ENCODE measurements around the gene CAMKK1. TPM values are rescaled to one million over a fixed set of nuclear protein-coding genes. Genes with fewer than 3 reads are reported as not detected.

CAMKK1 gene
- total and polyA plus RNA-seq, 9 of the 15 experiments (the other 6 are each of a cell fraction or from before 2014, with no cell fraction given): 0.34 to 7.5 (median 4.9) TPM

DNA sequence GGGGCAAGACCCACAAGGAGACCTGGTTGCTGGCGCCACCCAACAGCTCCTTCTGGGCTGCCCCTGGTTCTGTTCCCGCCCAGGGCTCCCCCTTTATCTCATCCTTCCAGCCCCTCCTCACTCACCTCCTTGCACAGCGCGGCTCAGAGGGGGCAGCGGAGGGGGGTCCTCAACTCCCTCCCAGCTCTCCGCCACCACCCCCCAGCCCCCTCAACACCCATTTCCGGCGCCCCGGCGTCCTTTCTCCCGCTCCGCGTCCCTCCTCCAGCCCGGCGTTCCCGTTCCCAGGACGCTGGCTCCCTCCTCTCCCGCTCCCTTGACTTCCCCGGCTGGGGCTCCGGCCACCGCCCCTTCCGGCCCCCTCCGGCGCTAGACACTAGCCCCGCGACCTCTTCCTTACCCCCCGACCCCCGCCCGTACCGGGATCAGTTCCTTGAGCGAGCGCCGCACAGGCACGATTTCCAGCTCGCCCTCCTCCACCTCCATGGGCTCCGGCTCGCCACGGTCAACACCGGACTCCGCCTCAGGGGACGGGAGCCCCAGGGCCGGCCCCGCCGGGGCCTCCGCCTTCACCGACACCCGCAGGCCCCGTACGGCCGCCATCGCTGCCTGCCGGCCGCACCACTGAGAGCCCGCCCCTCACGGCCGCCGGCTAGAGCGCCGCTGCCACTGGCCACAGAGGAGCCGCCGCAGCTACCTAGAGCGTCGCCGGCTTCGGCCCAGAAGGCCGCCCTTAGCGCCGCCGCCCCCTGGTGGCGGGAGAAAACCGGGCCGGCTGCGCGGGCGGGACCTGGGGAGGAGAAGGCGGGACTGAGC, 47.0 kb downstream of the CAMKK1 start, which contains the start of gene NCBP3 (continued):
- TF ChIP-seq JUN (IDR thresholded peaks at IDR 0.05; ENCODE audit: borderline replicate concordance, low read depth, low read length): 0 out of 2 replicates have a peak, but pooled peaks have one; percentile 19
- no peak for TF ChIP-seq JUN (CRISPR knock-in tag; IDR thresholded peaks at IDR 0.05; ENCODE audit: borderline replicate concordance)
- TF ChIP-seq, protein P1, sequence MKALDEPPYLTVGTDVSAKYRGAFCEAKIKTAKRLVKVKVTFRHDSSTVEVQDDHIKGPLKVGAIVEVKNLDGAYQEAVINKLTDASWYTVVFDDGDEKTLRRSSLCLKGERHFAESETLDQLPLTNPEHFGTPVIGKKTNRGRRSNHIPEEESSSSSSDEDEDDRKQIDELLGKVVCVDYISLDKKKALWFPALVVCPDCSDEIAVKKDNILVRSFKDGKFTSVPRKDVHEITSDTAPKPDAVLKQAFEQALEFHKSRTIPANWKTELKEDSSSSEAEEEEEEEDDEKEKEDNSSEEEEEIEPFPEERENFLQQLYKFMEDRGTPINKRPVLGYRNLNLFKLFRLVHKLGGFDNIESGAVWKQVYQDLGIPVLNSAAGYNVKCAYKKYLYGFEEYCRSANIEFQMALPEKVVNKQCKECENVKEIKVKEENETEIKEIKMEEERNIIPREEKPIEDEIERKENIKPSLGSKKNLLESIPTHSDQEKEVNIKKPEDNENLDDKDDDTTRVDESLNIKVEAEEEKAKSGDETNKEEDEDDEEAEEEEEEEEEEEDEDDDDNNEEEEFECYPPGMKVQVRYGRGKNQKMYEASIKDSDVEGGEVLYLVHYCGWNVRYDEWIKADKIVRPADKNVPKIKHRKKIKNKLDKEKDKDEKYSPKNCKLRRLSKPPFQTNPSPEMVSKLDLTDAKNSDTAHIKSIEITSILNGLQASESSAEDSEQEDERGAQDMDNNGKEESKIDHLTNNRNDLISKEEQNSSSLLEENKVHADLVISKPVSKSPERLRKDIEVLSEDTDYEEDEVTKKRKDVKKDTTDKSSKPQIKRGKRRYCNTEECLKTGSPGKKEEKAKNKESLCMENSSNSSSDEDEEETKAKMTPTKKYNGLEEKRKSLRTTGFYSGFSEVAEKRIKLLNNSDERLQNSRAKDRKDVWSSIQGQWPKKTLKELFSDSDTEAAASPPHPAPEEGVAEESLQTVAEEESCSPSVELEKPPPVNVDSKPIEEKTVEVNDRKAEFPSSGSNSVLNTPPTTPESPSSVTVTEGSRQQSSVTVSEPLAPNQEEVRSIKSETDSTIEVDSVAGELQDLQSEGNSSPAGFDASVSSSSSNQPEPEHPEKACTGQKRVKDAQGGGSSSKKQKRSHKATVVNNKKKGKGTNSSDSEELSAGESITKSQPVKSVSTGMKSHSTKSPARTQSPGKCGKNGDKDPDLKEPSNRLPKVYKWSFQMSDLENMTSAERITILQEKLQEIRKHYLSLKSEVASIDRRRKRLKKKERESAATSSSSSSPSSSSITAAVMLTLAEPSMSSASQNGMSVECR (CRISPR knock-in tag; IDR thresholded peaks at IDR 0.05): peak; percentile 72
- TF ChIP-seq ZKSCAN8 (CRISPR knock-in tag; IDR thresholded peaks at IDR 0.05): no peak
- TF ChIP-seq TAF7 (tag; IDR thresholded peaks at IDR 0.05): no peak
- no peak for TF ChIP-seq SMARCA4 (IDR thresholded peaks at IDR 0.05)
- TF ChIP-seq MCM3 (IDR thresholded peaks at IDR 0.05): no peak
- TF ChIP-seq BCL6 (CRISPR knock-in tag; IDR thresholded peaks at IDR 0.05): no peak
- peak; percentile 79 for TF ChIP-seq HNRNPK (IDR thresholded peaks at IDR 0.05; ENCODE audit: low read depth, low read length, poor library complexity, severe bottlenecking)
- TF ChIP-seq, protein P2, sequence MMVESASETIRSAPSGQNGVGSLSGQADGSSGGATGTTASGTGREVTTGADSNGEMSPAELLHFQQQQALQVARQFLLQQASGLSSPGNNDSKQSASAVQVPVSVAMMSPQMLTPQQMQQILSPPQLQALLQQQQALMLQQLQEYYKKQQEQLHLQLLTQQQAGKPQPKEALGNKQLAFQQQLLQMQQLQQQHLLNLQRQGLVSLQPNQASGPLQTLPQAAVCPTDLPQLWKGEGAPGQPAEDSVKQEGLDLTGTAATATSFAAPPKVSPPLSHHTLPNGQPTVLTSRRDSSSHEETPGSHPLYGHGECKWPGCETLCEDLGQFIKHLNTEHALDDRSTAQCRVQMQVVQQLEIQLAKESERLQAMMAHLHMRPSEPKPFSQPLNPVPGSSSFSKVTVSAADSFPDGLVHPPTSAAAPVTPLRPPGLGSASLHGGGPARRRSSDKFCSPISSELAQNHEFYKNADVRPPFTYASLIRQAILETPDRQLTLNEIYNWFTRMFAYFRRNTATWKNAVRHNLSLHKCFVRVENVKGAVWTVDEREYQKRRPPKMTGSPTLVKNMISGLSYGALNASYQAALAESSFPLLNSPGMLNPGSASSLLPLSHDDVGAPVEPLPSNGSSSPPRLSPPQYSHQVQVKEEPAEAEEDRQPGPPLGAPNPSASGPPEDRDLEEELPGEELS (CRISPR knock-in tag; IDR thresholded peaks at IDR 0.05; ENCODE audit: borderline replicate concordance): no peak
- TF ChIP-seq HMGN3 (IDR thresholded peaks at IDR 0.05; ENCODE audit: borderline replicate concordance, extremely low read depth, insufficient read length, low read depth, low read length): peak; percentile 81
- TF ChIP-seq RBM25 (IDR thresholded peaks at IDR 0.05; ENCODE audit: low read depth, low read length, severe bottlenecking): peak; percentile 57
- peak; percentile 89 for TF ChIP-seq RBBP5 (IDR thresholded peaks at IDR 0.05; ENCODE audit: borderline replicate concordance, insufficient read depth, low read length, poor library complexity, severe bottlenecking)
- TF ChIP-seq SMAD4 (CRISPR knock-in tag; conservative IDR thresholded peaks at IDR 0.05): peak; percentile 89
- TF ChIP-seq MAFK (IDR thresholded peaks at IDR 0.05; ENCODE audit: low read length): 0 out of 2 replicates have a peak, but pooled peaks have one; percentile 13
- peak; percentile 33; the same call in 1 of the 2 replicates for TF ChIP-seq L3MBTL2 (IDR thresholded peaks at IDR 0.05)
- no peak for TF ChIP-seq BRD9 (IDR thresholded peaks at IDR 0.05; ENCODE audit: low read depth, partially characterized antibody)
- TF ChIP-seq ZEB2 (IDR thresholded peaks at IDR 0.05): no peak
- TF ChIP-seq SMC3 (conservative IDR thresholded peaks at IDR 0.05; ENCODE audit: insufficient read depth, low read depth, low read length): 0 out of 2 replicates have a peak, but pooled peaks have one; percentile 23
- no peak for TF ChIP-seq NUFIP1 (IDR thresholded peaks at IDR 0.05; ENCODE audit: partially characterized antibody)
